Effector CD4-positive, alpha-beta T cell (primary cell): Measurements from ENCODE around the gene PDIA5.
"Not testable (repeated sequence)": the region's sequence is repeated elsewhere in the genome, so short reads cannot be mapped to it uniquely, and the experiment has no call there.

Experiments used
- DNase-seq: peaks from one replicate; pipeline ENCODE4 v3.0.0-alpha.2; 2020

The PDIA5 gene

GRCh38 chr3:123096126-123096525 is 29.3 kb downstream of the PDIA5 start:
- DNase-seq, result no peak

- DNase-seq, result no peak
Measured at GRCh38 chr3:123096731-123097130, 29.9 kb downstream of the PDIA5 start.

- no peak for DNase-seq
Measured at GRCh38 chr3:123098426-123099330, 31.9 kb downstream of the PDIA5 start.

- no peak for DNase-seq
Measured at GRCh38 chr3:123099331-123100192, 32.7 kb downstream of the PDIA5 start.

DNA sequence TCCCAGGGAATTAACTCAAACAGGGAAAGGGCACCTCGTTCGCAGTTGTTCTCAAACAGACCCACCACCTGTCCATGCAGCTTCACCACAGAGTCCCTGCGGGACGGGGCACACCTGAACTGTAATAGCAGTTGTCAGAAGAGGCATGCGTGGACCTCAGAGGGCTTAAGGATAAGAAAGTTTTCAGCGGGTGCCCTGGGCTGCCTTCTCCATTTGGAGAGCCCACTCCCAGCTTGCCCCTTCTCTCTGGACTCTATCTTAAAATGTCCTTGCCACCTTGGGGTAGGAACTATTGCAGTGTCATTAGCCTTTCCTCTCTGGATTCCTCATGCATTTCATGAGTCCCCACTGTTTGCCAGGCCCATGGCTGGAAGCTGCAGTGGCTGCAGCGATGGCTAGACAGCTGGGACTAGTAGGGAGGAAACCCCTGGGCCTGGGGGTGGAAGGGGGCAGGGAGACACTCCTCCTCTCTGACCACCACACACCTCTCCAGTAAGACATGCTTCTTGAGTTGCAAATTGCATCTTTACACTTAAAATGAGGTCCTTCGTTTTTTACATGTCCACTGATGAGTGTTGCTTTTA is 33.5 kb downstream of the PDIA5 start:
- no peak for DNase-seq

DNA sequence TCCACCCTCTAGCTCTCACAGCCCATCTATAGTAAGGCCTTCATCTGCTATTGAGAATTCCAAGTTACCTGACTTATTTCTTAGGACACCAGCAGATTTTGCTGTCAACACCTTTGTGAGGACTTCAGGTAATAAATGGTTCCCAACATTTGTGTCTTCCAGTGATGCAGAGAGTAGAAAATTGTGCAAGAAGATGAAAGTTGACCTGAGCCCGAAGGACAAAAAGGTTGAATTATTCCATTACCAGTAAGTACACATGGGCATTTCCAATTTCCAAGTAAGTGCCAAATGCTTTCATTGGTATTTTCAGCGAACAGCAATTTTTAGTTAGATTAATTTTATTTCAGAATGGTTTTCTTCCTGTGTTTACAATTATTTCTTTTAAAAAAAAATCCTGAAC is 35.4 kb downstream of the PDIA5 start:
- DNase-seq, result no peak

GRCh38 chr3:123102826-123103225 is 36.0 kb downstream of the PDIA5 start:
- DNase-seq, result no peak

DNA sequence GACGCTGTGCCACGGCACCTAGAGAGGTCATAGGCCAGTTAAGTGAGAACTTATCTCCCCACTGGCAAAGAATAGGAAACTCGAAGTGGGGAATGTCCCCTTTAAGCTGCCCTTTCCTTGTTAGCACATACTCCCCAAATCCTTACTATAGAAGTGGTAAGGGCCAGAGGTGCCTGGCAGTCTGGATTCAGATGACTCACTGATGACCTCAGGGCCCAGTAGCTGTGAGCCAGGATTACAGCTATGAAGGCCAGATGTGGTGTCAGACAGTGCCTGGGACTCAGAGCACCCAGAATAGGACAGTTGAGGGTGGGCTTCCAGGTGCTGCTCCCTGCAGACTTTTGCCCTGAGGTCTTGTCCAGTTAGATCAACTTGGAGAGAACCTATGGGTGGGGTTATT is 37.7 kb downstream of the PDIA5 start:
- DNase-seq, result no peak

DNA sequence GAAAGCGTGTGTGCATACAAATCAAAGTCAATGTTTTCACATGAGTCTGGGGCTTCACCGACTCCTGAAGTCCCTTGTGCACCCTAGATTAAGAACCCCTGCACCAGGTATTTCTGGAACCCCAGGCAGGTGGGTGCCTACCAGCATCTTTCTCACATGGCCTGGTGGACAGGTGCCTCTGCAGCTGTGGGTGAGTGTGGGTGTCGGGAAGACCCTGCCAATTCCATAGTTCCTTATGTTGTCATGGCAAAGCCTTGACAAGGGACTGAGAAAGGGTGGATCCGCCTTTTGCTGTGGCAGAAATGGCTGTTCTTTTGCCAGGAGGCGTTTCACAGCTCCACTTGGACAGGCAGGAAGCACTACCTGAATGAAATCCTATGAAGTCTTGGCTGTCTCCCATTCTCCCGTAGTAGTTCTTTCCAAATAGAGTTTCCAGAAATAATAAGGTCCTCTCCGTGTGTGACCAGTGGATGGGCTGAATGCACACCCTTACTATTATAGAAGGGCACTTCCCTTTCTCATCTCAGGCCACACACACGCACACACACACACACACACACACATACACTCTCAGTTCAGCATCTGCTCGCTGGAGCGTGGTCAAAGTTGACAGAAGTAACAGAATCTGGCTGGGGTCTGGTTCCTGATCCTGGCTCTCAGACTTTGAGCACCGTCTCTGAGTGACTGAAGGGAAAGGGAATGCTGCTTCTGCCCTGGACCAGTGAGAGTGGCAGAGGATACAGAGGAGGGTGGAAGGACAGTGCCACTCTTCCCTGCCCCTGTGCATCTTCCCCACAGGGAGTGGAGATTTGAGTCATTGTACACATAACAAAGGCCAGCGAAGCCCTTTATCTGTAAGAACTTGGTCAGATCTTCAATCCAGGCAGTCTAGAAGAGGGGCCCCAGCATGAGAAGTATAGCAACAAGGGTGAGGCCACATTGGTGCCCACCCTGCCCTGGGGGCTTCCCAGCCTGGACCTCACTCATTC is 38.7 kb downstream of the PDIA5 start:
- no peak for DNase-seq

DNA sequence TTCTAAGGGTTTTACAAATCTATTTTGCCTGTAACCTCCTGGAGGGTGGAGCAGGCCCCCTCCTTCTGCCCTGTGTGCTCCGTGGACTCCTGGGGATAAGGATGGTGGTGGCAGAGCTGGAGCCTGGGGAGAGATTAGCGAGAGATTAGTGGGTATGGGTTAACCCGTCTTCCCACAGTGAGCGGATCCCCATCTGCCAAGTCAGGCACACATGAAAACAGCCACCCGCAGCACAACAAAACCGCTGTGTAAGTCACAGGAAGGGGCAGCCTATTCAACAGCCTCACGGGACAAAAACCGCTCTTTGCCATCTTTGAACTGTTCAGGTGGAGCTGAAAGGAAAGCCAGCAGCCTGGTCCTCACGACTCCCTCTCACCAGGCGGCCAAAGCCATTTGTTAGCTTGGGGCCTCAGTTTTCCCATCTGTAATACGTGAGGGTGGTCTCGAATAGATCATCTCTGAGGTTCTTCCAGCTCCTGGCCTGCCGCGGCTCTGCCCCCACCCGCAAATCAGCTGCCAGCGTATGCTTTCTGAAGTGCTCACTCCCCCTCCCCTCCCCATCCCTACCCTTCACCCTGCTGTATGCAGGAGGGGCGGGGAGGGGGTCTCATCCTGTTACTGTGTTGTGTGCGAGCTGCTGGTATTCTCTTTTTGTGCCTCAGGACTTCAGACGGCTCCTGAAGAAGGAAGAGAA is 43.6 kb downstream of the PDIA5 start:
- no peak for DNase-seq

GRCh38 chr3:123110976-123111615 is 44.3 kb downstream of the PDIA5 start:
- no peak for DNase-seq

- no peak for DNase-seq
Measured at GRCh38 chr3:123111640-123112039, 44.8 kb downstream of the PDIA5 start.

- DNase-seq, result no peak
Measured at GRCh38 chr3:123112232-123112631, 45.4 kb downstream of the PDIA5 start.

- not testable (repeated sequence) for DNase-seq
Measured at GRCh38 chr3:123112656-123113055, 45.8 kb downstream of the PDIA5 start.

DNA sequence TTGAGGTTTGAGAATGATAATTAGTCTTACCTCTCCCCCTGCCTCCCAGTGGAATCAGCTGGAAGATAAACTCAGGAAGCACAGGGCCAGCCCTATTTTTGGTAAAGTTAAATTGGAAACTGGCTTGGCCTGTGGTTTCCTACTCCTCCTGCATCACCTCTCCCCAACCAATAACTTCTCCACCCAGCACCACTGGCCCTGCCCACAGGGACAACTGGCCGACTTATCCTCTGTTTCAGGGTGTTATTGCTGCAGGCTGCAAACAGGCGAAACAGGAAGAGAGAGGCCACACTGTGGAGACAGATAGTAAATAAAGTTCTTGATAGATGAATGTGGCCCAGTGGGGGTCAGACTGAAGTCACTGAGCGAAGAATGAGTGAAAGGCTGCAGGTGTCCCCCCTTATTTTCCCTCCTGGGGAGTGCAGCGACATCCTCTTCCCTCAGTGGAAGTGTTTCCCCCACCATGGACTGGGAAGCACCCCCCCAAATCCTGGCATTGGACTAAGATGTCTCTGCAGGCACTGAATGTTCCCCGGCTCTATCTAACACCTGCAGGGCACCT is 47.1 kb downstream of the PDIA5 start:
- DNase-seq, result no peak

DNA sequence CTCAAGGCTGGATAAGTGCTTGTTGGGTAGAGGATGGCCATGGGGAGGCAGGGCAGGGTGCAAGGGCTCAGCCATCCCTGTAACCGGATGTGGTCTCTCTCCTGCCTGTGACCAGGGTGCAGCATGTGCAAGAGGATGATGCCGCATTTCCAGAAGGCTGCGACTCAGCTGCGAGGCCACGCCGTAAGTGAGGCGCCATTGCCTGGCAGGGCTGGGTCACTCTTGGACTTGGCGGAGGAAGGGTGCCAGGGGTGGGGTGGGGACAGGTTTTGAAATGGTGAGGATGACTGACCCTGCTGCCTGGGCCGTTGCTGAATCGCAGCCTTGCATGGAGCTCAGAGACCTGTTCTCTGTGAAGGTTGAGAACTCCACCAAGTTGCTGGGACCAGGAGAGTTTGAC is 49.3 kb downstream of the PDIA5 start:
- DNase-seq, result no peak

DNA sequence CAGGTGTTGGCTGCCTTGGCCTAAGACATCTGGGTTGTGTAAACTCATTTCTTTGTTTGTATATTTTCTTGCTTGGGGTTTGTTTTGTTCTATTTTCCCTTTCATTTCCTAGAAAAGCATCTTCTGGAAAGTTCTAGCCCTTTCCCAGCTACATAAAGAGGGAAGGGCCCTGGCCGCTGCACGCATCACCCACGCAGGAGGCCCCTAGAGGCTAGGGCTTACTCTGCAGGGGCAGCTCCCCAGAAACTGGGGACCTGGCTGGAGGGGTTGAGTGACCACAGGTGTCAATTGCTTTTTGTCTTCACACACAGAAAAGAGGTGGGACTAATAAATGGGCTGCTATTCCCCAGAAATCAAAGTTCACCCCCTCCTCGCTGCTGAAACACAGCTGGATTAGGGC is 52.6 kb downstream of the PDIA5 start:
- no peak for DNase-seq

DNA sequence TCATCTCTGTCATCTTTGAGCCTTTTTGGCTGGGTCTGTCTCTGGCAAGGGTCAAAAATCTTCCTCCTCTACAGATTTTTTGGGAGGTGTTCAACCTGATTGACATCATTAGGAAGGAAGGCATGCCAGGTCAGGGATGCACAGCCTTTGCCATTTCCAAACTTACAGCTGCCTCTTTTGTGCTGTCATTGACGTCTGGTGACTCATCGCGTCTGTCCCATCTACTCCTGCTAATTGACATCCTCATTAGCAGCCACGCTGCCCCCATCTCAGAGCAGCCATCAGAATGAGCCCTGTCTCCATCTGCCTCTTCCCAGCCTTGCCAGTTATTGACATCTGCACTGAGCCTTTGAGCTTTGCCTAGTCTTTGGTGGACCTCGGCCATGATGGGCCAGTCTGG is 53.0 kb downstream of the PDIA5 start:
- no peak for DNase-seq

DNA sequence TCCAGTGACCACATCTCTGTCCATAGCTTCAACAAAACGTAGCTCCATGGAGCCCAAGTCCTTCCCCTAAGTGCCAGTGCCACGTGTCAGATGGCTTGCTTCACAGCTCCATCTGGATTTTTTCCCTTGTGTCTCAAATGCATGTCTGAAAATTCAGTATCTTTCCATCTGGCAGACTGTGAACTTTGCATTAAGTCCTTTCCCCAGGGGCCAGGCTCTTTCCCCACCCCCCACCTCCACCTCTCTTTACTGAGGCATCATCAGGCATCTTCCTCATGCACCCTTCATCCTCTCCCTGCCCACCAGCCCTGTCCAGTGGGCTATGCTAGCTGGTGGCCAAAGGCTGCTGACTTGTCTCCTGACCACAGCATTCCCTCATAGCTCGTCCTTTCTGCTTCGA is 53.7 kb downstream of the PDIA5 start:
- DNase-seq, result no peak

DNA sequence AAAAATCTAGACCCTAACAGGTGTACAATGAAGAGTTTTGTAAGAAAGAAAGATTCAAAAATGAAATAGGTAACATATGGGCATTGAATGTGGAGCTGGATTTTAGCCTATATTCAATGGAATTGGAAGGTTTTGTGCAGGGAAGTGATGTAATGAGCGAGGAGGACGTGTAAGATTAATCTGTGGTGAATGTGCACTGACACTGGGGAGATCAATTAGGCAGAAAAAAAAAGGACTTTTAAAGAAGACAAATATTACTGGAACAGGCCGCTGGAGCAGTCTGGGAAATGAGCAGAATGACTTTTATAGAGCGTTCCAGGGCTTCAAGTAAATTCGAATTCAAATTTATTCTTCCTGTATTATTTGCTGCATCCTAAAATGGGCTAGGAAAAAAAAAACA is 55.2 kb downstream of the PDIA5 start:
- no peak for DNase-seq
